ENCODE data around the gene MACROD1. TPM values are rescaled to one million over a fixed set of nuclear protein-coding genes. Genes with fewer than 3 reads are reported as not detected.

Gene MACROD1
- total and polyA plus RNA-seq, 9 of the 15 experiments (the other 6 are each of a cell fraction or from before 2014, with no cell fraction given), result 1.1 to 60.0 (median 26.4) TPM

DNA sequence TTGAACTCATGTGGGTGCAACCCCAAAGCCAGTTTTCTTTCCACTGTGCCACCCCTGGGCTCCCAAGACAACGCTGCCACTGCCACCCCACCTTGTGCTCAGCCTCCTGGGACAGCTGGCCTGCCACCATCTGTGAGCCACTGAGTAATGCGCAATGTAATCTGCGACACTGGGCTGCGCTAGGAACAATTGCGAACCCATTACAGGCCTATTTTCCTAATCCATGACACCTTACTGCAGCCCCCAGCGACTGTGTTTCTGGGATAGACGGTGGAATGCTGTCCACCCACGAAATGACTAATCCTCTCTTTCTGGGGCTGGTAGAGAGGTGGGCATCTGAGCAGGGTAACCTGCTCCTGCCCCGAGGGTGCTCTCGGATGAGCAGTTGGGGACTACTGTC is 108.0 kb downstream of the MACROD1 start:
- in situ Hi-C loops (cut with MboI) (no loop called here), intact Hi-C loops (cut with micrococcal nuclease) (no loop called here)
- Histone ChIP-seq H3K4me1 (replicated peaks in 1 of 2; ENCODE audit: control insufficient read depth in 2 of 2, insufficient read depth in 2 of 2, low read length in 2 of 2) (peaks cover 8 to 52% of the 10 kb centered on the region in 2 experiments; a peak in 4 of 5 replicates), H3K9me3 (replicated peaks; ENCODE audit: control insufficient read depth, insufficient read depth, low read depth, low read length) (no peaks in the 10 kb centered on the region), H3K4me3 (no peak overlapping the region), H3K27ac (ENCODE audit: extremely low read depth, low read depth, low read length) (no peak overlapping the region), H3K9ac (ENCODE audit: insufficient read depth in 1 of 2, low read depth in 2 of 2, low read length in 2 of 2) (no peak overlapping the region), H3K4me2 (ENCODE audit: insufficient read depth, low read length) (no peak overlapping the region), H3K79me2 (ENCODE audit: control insufficient read depth, insufficient read depth, low read length) (no peaks in the 10 kb centered on the region), H3K9me1 (ENCODE audit: control insufficient read depth, insufficient read depth, low read length) (peaks cover 5% of the 10 kb centered on the region), H3K36me3 (ENCODE audit: control insufficient read depth, insufficient read depth, low read length) (no peaks in the 10 kb centered on the region), H3K27me3 (ENCODE audit: control insufficient read depth in 2 of 2, insufficient read depth in 2 of 2, low read length in 2 of 2) (no peaks in the 10 kb centered on the region), H4K20me1 (replicated peaks; ENCODE audit: control insufficient read depth, insufficient read depth, low read length) (peaks cover 83% of the 10 kb centered on the region), H2AFZ (ENCODE audit: low read depth, low read length) (no peak overlapping the region)
- FAIRE-seq (no peak), ATAC-seq (no peak), DNase-seq (ENCODE audit: extremely low read depth in 1 of 4, low spot score in 3 of 4) (no peak)
- BruUV-seq (replicated peaks), result no TSS peak
- ChIA-PET POLR2A (interaction anchor here (0.6 to 0.7 kb wide), 2 partner anchors 7 to 559 kb away, joined by 3 to 4 read pairs; no protein-coding TSS in a partner anchor), CTCF (ENCODE audit: low intra/inter-chr PET ratio) (no interaction called here)
- TF ChIP-seq ZNF316 (IDR thresholded peaks at IDR 0.05), result no peak
- no peak for TF ChIP-seq MTA1 (IDR thresholded peaks at IDR 0.05; ENCODE audit: borderline replicate concordance)
- TF ChIP-seq HNRNPUL1 (IDR thresholded peaks at IDR 0.05; ENCODE audit: low read length), result no peak
- TF ChIP-seq, protein P1, sequence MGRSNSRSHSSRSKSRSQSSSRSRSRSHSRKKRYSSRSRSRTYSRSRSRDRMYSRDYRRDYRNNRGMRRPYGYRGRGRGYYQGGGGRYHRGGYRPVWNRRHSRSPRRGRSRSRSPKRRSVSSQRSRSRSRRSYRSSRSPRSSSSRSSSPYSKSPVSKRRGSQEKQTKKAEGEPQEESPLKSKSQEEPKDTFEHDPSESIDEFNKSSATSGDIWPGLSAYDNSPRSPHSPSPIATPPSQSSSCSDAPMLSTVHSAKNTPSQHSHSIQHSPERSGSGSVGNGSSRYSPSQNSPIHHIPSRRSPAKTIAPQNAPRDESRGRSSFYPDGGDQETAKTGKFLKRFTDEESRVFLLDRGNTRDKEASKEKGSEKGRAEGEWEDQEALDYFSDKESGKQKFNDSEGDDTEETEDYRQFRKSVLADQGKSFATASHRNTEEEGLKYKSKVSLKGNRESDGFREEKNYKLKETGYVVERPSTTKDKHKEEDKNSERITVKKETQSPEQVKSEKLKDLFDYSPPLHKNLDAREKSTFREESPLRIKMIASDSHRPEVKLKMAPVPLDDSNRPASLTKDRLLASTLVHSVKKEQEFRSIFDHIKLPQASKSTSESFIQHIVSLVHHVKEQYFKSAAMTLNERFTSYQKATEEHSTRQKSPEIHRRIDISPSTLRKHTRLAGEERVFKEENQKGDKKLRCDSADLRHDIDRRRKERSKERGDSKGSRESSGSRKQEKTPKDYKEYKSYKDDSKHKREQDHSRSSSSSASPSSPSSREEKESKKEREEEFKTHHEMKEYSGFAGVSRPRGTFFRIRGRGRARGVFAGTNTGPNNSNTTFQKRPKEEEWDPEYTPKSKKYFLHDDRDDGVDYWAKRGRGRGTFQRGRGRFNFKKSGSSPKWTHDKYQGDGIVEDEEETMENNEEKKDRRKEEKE (IDR thresholded peaks at IDR 0.05; ENCODE audit: borderline replicate concordance in 1 of 2, control insufficient read depth in 1 of 2, low read depth in 2 of 2, low read length in 1 of 2), result no peak
- no peak for TF ChIP-seq HNRNPH1 (optimal IDR thresholded peaks at IDR 0.05; ENCODE audit: low read depth, low read length)
- no peak for TF ChIP-seq RFX5 (IDR thresholded peaks at IDR 0.05; ENCODE audit: low read depth, low read length)
- TF ChIP-seq MECOM (CRISPR knock-in tag; IDR thresholded peaks at IDR 0.05), result no peak
- no peak for TF ChIP-seq POLR2G (IDR thresholded peaks at IDR 0.05; ENCODE audit: low read depth, low read length)
- TF ChIP-seq E2F3 (CRISPR knock-in tag; IDR thresholded peaks at IDR 0.05), result no peak
- TF ChIP-seq RAD51 (IDR thresholded peaks at IDR 0.05; ENCODE audit: borderline replicate concordance, low read depth), result no peak
- no peak for TF ChIP-seq TEAD4 (IDR thresholded peaks at IDR 0.05; ENCODE audit: low read length)
- no peak for TF ChIP-seq TEAD4 (CRISPR knock-in tag; IDR thresholded peaks at IDR 0.05; ENCODE audit: borderline replicate concordance)
- TF ChIP-seq, protein P2, sequence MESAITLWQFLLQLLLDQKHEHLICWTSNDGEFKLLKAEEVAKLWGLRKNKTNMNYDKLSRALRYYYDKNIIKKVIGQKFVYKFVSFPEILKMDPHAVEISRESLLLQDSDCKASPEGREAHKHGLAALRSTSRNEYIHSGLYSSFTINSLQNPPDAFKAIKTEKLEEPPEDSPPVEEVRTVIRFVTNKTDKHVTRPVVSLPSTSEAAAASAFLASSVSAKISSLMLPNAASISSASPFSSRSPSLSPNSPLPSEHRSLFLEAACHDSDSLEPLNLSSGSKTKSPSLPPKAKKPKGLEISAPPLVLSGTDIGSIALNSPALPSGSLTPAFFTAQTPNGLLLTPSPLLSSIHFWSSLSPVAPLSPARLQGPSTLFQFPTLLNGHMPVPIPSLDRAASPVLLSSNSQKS (CRISPR knock-in tag; IDR thresholded peaks at IDR 0.05), result no peak
- TF ChIP-seq, protein P3, sequence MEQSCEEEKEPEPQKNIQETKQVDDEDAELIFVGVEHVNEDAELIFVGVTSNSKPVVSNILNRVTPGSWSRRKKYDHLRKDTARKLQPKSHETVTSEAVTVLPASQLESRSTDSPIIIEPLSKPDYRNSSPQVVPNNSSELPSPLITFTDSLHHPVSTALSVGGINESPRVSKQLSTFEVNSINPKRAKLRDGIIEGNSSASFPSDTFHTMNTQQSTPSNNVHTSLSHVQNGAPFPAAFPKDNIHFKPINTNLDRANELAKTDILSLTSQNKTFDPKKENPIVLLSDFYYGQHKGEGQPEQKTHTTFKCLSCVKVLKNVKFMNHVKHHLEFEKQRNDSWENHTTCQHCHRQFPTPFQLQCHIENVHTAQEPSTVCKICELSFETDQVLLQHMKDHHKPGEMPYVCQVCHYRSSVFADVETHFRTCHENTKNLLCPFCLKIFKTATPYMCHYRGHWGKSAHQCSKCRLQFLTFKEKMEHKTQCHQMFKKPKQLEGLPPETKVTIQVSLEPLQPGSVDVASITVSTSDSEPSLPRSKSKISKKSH (CRISPR knock-in tag; IDR thresholded peaks at IDR 0.05), result no peak
- TF ChIP-seq FOXK2 (conservative IDR thresholded peaks at IDR 0.05 in 1 of 2, IDR thresholded peaks at IDR 0.05 in 1 of 2; ENCODE audit: low read depth in 2 of 2), result no peak
- no peak for TF ChIP-seq OTX1 (CRISPR knock-in tag; IDR thresholded peaks at IDR 0.05)
- WGBS (ENCODE audit: insufficient coverage, low coverage, missing lambda C conversion rate), result 71% methylated on average over 10 of the region's 10 CpGs
